HG03520 (cell line): ENCODE measurements around the gene ZNF430.
A peak's percentile ranks its signal among the peaks of the same experiment; 100 is the strongest.
"Not testable (repeated sequence)": the region's sequence is repeated elsewhere in the genome, so short reads cannot be mapped to it uniquely, and the experiment has no call there.

ENCODE experiments used
- ATAC-seq: cut with Tn5 transposase; IDR thresholded peaks from one replicate; pipeline ENCODE4 v1.9.1; 2021; ENCODE audit warnings: mild to moderate bottlenecking, moderate library complexity; ENCODE audit not compliant: unreplicated experiment

Gene ZNF430

DNA sequence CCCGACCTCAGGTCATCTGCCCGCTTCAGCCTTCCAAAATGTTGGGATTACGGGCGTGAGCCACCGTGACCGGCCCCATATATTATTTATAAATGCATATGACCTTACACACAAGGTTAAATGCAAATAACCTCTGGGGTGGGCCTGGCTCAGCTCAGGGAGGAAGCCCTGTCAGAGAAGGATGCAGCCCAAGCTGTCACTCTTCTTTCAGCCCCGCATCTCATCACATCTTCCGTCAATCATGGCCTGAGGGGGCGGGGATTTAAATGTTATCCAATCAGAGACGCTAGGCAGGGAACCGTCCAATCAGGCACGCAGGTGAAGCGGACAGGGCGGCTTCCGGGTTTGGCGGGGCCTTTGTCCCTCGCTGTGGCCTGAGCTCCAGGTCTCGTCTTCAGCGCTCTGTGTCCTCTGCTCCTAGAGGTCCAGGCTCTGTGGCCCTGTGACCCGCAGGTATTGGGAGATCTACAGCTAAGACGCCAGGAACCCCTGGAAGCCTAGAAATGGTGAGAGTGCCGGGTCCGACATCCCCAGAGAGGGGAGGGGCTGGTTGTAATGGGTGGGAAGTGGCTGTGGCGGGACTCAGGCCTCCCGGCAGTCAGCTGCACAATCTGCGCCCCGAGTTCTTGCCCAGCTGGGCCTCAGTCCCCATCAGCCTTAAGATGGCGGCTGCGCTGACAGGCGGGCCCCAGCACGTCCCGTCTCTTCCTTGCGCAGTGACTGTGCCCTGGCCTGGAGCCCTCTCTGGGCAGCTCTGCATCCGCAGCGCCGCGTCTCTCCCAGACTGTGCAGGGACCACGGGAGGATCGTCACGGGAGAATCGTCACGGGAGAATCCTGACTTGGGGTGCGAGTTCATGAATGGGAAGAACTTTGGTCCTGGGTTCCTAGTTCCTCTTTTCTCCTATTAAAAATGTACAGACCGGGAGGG, at the start of gene ZNF430:
TSS of gene ZNF430 (plus strand) at position 360 of the 930 bp plus-strand sequence. CDS start at position 504, 144 bp downstream.
- ATAC-seq, result peak; percentile 96

- ATAC-seq, result not testable (repeated sequence)
These were observed 27.7 kb upstream of the ZNF430 start for GRCh38 chr19:20992788-20993187.

GRCh38 chr19:20999731-21000352, 20.6 kb upstream of the ZNF430 start:
- peak; percentile 99 for ATAC-seq

- ATAC-seq, result not testable (repeated sequence)
These were observed 781 bp downstream of the ZNF430 start for GRCh38 chr19:21021238-21021637.

DNA sequence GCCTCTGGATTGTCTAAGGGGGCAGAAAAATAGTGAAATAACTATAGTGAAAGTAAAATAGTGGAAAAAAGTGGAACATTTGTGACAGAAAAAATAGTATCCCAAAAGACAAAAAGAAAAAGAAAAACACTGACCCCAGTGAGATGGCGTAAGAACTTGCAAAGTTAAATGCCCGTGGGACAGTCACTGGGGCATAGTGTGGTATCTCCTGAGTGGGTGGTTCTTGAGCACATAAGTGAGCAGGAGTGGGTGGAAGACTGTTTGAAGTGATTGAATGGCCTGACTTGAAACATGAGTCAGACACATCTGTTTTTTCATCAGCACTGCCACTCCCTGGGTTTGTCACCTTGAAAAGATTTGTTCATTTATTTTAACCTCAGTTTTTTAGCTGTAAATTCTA, 2.5 kb downstream of the ZNF430 start:
- ATAC-seq, result no peak

DNA sequence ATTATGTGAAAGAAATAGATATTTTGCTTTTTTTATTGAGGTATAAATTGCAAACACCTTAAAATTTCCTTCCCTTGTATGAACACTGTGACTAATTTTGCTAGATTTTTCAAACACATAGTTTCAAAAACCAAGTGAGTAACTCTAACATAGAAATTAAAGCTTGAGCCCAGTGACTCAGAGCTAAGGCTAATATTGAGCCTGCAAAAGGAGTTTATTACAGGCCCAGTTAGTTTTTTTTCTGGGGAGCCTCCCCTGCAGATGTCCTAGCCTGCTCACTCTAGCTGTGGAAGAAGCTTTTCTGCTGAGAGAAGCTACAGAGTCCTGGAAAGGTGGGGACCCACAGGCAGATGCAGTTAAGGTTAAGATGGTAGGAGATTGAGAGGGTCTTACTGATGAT, 3.4 kb downstream of the ZNF430 start:
- no peak for ATAC-seq

DNA sequence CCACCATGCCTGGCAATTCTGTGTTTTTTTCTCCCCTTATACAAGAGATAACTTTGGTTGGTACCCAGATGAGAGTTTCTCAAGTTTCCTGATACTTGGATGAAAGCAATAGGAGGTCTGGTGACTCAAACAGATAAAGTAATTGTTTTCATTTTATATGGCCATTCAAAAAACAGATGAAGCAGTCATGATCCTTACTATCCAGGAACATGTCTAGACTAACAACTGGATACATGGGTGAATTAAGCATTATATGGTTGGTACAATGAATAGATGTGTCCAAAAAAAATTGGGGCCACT, 8.5 kb downstream of the ZNF430 start:
- no peak for ATAC-seq

DNA sequence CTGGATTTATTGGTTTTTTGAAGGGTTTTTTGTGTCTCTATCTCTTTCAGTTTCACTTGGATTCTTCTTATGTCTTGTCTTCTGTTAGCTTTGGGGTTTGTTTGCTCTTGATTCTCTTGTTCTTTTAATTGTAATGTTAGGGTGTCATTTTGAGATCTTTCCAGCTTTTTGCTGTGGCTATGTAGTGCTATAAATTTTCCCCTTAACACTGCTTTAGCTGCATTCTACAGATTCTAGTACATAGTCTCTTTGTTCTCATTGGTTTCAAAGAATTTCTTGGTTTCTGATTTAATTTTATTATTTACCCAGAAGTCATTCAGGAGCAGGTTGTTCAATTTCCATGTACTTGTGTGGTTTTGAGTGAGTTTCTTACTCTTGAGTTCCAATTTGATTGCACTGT, 24.6 kb downstream of the ZNF430 start:
- no peak for ATAC-seq

DNA sequence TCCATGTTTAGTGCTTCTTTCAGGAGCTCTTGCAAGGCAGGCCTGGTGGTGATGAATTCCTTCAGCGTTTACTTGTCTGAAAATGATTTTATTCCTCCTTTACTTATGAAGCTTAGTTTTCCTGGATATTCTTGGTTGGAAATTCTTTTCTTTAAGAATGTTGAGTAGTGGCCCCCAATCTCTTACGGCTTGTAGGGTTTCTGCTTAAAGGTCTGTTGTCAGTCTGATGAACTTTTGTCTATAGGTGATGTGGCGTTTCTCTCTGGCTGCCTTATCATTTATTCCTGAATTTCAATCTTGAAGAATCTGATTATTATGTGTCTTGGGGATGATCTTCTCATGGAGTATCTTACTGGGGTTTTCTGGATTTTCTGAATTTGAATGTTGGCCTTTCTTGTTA, 26.0 kb downstream of the ZNF430 start:
- ATAC-seq, result no peak

- no peak for ATAC-seq
These were observed 27.3 kb downstream of the ZNF430 start for GRCh38 chr19:21047716-21048115.

GRCh38 chr19:21052902-21053301, 32.4 kb downstream of the ZNF430 start:
- no peak for ATAC-seq

DNA sequence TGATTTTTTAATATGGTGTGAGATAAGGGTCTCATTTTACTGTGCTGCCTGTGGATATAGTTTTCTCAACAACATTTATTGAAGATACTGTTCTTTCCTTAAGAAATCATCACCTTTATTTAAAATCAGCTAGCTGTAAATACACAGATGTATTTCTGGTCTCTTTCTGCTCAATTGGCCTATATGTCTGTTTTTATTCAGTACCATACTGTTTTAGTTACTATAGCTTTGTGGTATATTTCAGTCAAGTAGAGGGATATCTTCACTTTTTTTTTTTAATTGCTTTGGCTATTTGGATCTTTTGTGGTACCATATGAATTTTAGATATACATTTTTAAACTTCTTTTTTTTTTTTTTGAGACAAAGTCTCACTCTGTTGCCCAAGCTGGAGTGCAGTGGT, 44.9 kb downstream of the ZNF430 start:
- ATAC-seq, result no peak

DNA sequence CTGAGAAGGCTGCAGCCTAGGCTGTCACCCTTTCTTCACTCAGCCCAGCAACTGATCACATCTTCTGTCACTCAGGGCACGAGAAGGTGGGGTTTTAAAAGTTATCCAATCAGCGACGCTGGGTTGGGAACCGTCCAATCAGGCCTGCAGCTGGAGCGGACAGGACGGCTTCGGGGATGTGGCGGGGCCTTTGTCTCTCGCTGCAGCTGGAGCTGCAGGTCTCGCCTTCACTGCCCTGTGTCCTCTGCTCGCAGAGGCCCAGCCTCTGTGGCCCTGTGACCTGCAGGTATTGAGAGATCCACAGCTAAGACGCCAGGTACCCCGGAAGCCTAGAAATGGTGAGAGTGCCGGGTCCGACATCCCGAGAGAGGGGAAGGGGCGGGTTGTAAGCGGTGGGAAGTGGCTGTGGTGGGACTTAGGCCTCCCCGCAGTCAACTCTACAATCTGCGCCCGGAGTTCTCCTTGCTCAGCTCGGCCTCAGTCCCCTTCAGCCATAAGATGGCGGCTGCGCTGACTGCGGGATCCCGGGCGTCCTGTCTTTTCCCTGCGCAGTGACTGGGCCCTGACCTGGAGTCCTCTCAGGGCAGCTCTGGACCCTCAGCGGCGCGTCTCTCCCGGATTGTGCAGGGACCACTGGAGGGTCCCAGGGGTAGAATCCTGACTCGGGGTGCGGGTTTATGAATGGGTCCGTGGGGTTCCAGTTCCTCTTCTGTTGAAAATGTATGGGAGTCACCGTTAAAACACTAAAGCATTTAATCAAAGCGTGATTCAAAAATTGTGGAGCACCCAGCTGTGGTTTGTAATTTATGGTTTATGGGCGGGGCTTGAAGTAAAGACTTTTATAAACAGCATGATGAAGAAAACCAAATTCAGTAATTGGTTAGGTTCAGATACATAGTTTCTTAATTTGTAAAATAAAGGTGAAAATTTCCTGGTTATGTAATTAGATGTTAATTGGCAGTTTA, 61.8 kb downstream of the ZNF430 start, which contains the start of gene ZNF714:
TSS of gene ZNF714 (plus strand) at position 193 of the 965 bp plus-strand sequence. CDS start 16,066 bp downstream, outside the sequence.
- peak; percentile 95 for ATAC-seq

DNA sequence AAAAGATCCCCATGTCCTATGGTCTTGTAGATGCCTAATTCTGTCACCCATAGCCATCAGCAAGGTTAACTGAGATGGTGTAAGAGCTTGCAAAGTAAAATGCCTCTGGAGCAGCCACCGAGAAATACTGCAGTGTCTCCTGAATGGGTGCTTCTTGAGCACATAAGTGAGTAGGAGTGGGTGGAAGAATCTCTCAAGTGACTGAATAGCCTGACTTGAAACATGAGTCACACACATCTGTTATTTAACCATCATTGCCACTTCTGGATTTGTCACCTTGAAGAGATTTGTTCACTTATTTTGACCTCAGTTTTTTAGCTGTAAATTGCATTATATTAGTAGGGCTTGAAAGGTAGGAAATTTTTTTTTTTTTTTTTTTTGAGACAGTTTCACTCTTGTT, 63.9 kb downstream of the ZNF430 start:
- no peak for ATAC-seq

- ATAC-seq, result no peak
These were observed 67.4 kb downstream of the ZNF430 start for GRCh38 chr19:21087871-21088270.

DNA sequence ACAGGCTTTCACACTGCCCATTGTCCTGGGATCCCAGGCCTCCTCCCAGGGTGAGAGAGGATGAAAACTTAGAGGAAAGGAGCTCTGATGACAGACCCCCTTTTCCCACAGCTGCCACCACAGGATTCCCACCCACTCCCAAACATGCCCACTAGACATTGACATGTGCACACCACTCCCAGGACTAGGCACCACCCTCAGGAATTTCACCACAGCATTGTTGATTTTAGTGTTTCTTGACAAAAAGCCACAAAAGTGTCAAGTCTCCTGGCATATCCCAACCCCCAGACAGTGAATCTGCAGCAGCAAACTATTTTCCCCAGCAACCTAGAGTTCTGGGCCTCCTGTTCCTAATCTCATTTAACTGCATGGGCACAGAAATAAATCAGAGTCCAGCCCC, 71.7 kb downstream of the ZNF430 start:
- no peak for ATAC-seq

- no peak for ATAC-seq
These were observed 74.0 kb downstream of the ZNF430 start for GRCh38 chr19:21094347-21095025.

GRCh38 chr19:21098291-21098690, 77.8 kb downstream of the ZNF430 start:
- no peak for ATAC-seq

- ATAC-seq, result no peak
These were observed 81.2 kb downstream of the ZNF430 start for GRCh38 chr19:21101521-21102242.

GRCh38 chr19:21109116-21109515, 88.7 kb downstream of the ZNF430 start:
- ATAC-seq, result no peak
